AG09319 (cell line): ENCODE data around the gene KIF25.
A peak's percentile ranks its signal among the peaks of the same experiment; 100 is the strongest.

Experiments
- DNase-seq: peaks from one replicate; pipeline ENCODE4 v3.0.0-alpha.2; 2010; ENCODE audit warnings: low read depth; ENCODE audit errors: extremely low read depth
- CTCF ChIP-seq: IDR thresholded peaks from 2 replicates; pipeline ENCODE4 v1.5.1; 2011; ENCODE audit warnings: low read depth, mild to moderate bottlenecking, inconsistent platforms, low read length, moderate library complexity

KIF25 gene

GRCh38 chr6:168005796-168006195, 8.3 kb downstream of the KIF25 start:
- no peak for TF ChIP-seq CTCF

GRCh38 chr6:168007592-168008338, 10.3 kb downstream of the KIF25 start:
- no peak for TF ChIP-seq CTCF
- DNase-seq = peak; percentile 97

More at GRCh38 chr6:168005796-168006195, 8.3 kb downstream of the KIF25 start:
- no peak for DNase-seq

- TF ChIP-seq CTCF = no peak
- no peak for DNase-seq
Observed at GRCh38 chr6:168009331-168009730, 11.9 kb downstream of the KIF25 start.

- DNase-seq = no peak
- no peak for TF ChIP-seq CTCF
Observed at GRCh38 chr6:168011291-168011690, 13.8 kb downstream of the KIF25 start.

- no peak for TF ChIP-seq CTCF
- no peak for DNase-seq
Observed at GRCh38 chr6:168012431-168013249, 15.2 kb downstream of the KIF25 start.

- DNase-seq = no peak
- TF ChIP-seq CTCF = no peak
Observed at GRCh38 chr6:168013250-168013915, 15.9 kb downstream of the KIF25 start.
